Measurements from ENCODE around the gene AZIN2. TPM values are rescaled to one million over a fixed set of nuclear protein-coding genes. Genes with fewer than 3 reads are reported as not detected.

Gene AZIN2
- total and polyA plus RNA-seq, 2 of the 13 experiments (the other 11 are each of a cell fraction or from before 2014, with no cell fraction given), result 1.7 to 3.5 TPM

- no peak; the same call in 1 of the 2 replicates for TF ChIP-seq ZNF280D (CRISPR knock-in tag; IDR thresholded peaks at IDR 0.05)
- peak; percentile 41 for TF ChIP-seq BRCA1 (CRISPR knock-in tag; IDR thresholded peaks at IDR 0.05)
- TF ChIP-seq ZNF468 (CRISPR knock-in tag; IDR thresholded peaks at IDR 0.05), result no peak
- 0 out of 2 replicates have a peak, but pooled peaks have one; percentile 30 for TF ChIP-seq ZNF572 (CRISPR knock-in tag; IDR thresholded peaks at IDR 0.05)
- TF ChIP-seq ZBTB7A (CRISPR knock-in tag; IDR thresholded peaks at IDR 0.05), result no peak
- TF ChIP-seq SNRNP70 (IDR thresholded peaks at IDR 0.05; ENCODE audit: low read depth, low read length), result no peak
- no peak for TF ChIP-seq ZSCAN12 (CRISPR knock-in tag; IDR thresholded peaks at IDR 0.05)
- no peak for TF ChIP-seq SOX6 (IDR thresholded peaks at IDR 0.05)
- TF ChIP-seq SOX6 (CRISPR knock-in tag; IDR thresholded peaks at IDR 0.05), result no peak; the same call in 1 of the 2 replicates
- TF ChIP-seq ZSCAN31 (CRISPR knock-in tag; IDR thresholded peaks at IDR 0.05; ENCODE audit: low read depth), result 0 out of 2 replicates have a peak, but pooled peaks have one; percentile 22
- peak; percentile 76 for TF ChIP-seq ARID5B (CRISPR knock-in tag; IDR thresholded peaks at IDR 0.05)
- TF ChIP-seq TEAD2 (CRISPR knock-in tag; IDR thresholded peaks at IDR 0.05), result no peak
- TF ChIP-seq HMGXB4 (CRISPR knock-in tag; IDR thresholded peaks at IDR 0.05; ENCODE audit: borderline replicate concordance in 1 of 2, low read depth in 1 of 2), result peak; percentile 90 to 92
- TF ChIP-seq ZMAT3 (CRISPR knock-in tag; conservative IDR thresholded peaks at IDR 0.05), result peak; percentile 94
- no peak for TF ChIP-seq ZNF225 (CRISPR knock-in tag; IDR thresholded peaks at IDR 0.05)
- TF ChIP-seq RBM22 (optimal IDR thresholded peaks at IDR 0.05; ENCODE audit: low read length), result no peak
Observed at GRCh38 chr1:33127001-33127823, 46.3 kb downstream of the AZIN2 start (continued).

Data from HepG2 (cell line).